GM23338 (cell line): ENCODE data around the gene CCDC175. TPM values are rescaled to one million over a fixed set of nuclear protein-coding genes. Genes with fewer than 3 reads are reported as not detected.

Source experiments
- ATAC-seq: fragments of 200-7000 bp; cut with Tn5 transposase; 3 replicates; pipeline ENCODE4 v1.9.1; 2020
- DNase-seq: peaks from one replicate; pipeline ENCODE4 v3.0.0-alpha.2; 2015; ENCODE audit warnings: low spot score
- H2AFZ ChIP-seq: fragments of 200-600 bp; sonication (generic); 2 replicates; pipeline ENCODE4 v1.8.0; 2016; ENCODE audit warnings: antibody characterized with exemption, mild to moderate bottlenecking, moderate library complexity
- H3F3A ChIP-seq: fragments of 200-600 bp; sonication (generic); replicated peaks from 2 replicates; pipeline ENCODE4 v1.8.0; 2017; ENCODE audit warnings: antibody characterized with exemption, mixed run types, low read depth
- H3K27ac ChIP-seq: fragments of 200-600 bp; sonication (generic); 2 replicates; pipeline ENCODE4 v1.6.1; 2016; ENCODE audit warnings: low read depth
- H3K27me3 ChIP-seq: fragments of 200-600 bp; sonication (generic); 2 replicates; pipeline ENCODE4 v1.8.0; 2016; ENCODE audit warnings: mild to moderate bottlenecking, mixed run types, moderate library complexity; ENCODE audit not compliant: insufficient read depth
- H3K36me3 ChIP-seq: fragments of 200-600 bp; sonication (generic); 2 replicates; pipeline ENCODE4 v1.8.0; 2016; ENCODE audit warnings: mild to moderate bottlenecking; ENCODE audit not compliant: insufficient read depth
- H3K4me1 ChIP-seq: fragments of 200-600 bp; sonication (generic); 2 replicates; pipeline ENCODE4 v1.8.0; 2016; ENCODE audit warnings: mild to moderate bottlenecking, moderate library complexity; ENCODE audit not compliant: insufficient read depth
- H3K4me2 ChIP-seq: fragments of 200-600 bp; sonication (generic); 2 replicates; pipeline ENCODE4 v1.7.1; 2017; ENCODE audit warnings: mixed run types
- H3K4me3 ChIP-seq: fragments of 200-600 bp; sonication (generic); 2 replicates; pipeline ENCODE4 v1.6.1; 2016; ENCODE audit warnings: mixed run types
- H3K79me2 ChIP-seq: fragments of 200-600 bp; sonication (generic); replicated peaks from 2 replicates; pipeline ENCODE4 v1.8.0; 2017; ENCODE audit warnings: mild to moderate bottlenecking; ENCODE audit not compliant: insufficient read depth
- H3K9me2 ChIP-seq: fragments of 200-600 bp; sonication (generic); 2 replicates; pipeline ENCODE4 v1.8.0; 2017; ENCODE audit not compliant: insufficient read depth
- H4K20me1 ChIP-seq: fragments of 200-600 bp; sonication (generic); replicated peaks from 2 replicates; pipeline ENCODE4 v1.8.0; 2017; ENCODE audit warnings: mild to moderate bottlenecking; ENCODE audit not compliant: insufficient read depth
- H3K27ac Mint-ChIP-seq: 2 replicates; pipeline ENCODE4 v1.8.0; 2020; ENCODE audit warnings: inconsistent platforms, mild to moderate bottlenecking, moderate library complexity, mixed read lengths
- H3K27me3 Mint-ChIP-seq: 3 replicates; pipeline ENCODE4 v1.8.0; 2022; ENCODE audit warnings: low read depth, mild to moderate bottlenecking, moderate library complexity, mixed read lengths, inconsistent platforms; ENCODE audit not compliant: insufficient read depth, poor library complexity
- H3K36me3 Mint-ChIP-seq: 3 replicates; pipeline ENCODE4 v1.8.0; 2021; ENCODE audit warnings: low read depth, mild to moderate bottlenecking, inconsistent platforms, moderate library complexity, mixed read lengths
- H3K4me1 Mint-ChIP-seq: 3 replicates; pipeline ENCODE4 v1.8.0; 2020; ENCODE audit warnings: mild to moderate bottlenecking, inconsistent platforms, mixed read lengths
- H3K4me3 Mint-ChIP-seq: 3 replicates; pipeline ENCODE4 v1.8.0; 2021; ENCODE audit warnings: moderate library complexity, mild to moderate bottlenecking, inconsistent platforms, mixed read lengths
- H3K9me3 Mint-ChIP-seq: 3 replicates; pipeline ENCODE4 v1.8.0; 2020; ENCODE audit warnings: moderate library complexity, mild to moderate bottlenecking, inconsistent platforms, mixed read lengths
- CREB1 ChIP-seq: fragments of 250-450 bp; sonication (Bioruptor Pico); IDR thresholded peaks from 2 replicates; pipeline ENCODE4 v1.5.0; 2020; ENCODE audit warnings: low read depth, mild to moderate bottlenecking, moderate library complexity
- CTCF ChIP-seq, 2 experiments: fragments of 200-600 bp in 1 of 2; sonication (generic) in 1 of 2; conservative IDR thresholded peaks; 2 replicates each; pipeline versions ENCODE4 v1.5.1 to v1.6.1; 2016 to 2017; ENCODE audit warnings: antibody characterized with exemption in 2 of 2, low read depth in 2 of 2, mild to moderate bottlenecking in 2 of 2, moderate library complexity in 1 of 2
- EZH2 ChIP-seq: fragments of 200-600 bp; sonication (generic); IDR thresholded peaks from one replicate; pipeline ENCODE4 v1.8.0; 2017; ENCODE audit warnings: antibody characterized with exemption, mild to moderate bottlenecking, low read depth; ENCODE audit not compliant: unreplicated experiment
- EZH2phosphoT487 ChIP-seq: fragments of 200-600 bp; sonication (generic); IDR thresholded peaks from one replicate; pipeline ENCODE4 v1.8.1; 2018; ENCODE audit warnings: antibody characterized with exemption; ENCODE audit not compliant: unreplicated experiment
- JUNB ChIP-seq: IDR thresholded peaks from one replicate; pipeline ENCODE4 v1.6.1; 2016; ENCODE audit warnings: antibody characterized with exemption; ENCODE audit not compliant: unreplicated experiment
- NANOG ChIP-seq: IDR thresholded peaks from 2 replicates; pipeline ENCODE4 v1.6.1; 2016; ENCODE audit warnings: antibody characterized with exemption, borderline replicate concordance
- POLR2AphosphoS5 ChIP-seq: IDR thresholded peaks from 2 replicates; pipeline ENCODE4 v1.6.1; 2016; ENCODE audit warnings: antibody characterized with exemption, low read depth
- STAT1 ChIP-seq: IDR thresholded peaks from one replicate; pipeline ENCODE4 v1.6.1; 2016; ENCODE audit warnings: antibody characterized with exemption; ENCODE audit not compliant: unreplicated experiment
- ZNF114 ChIP-seq: fragments of 250-450 bp; sonication (Bioruptor Pico); IDR thresholded peaks from 2 replicates; pipeline ENCODE4 v1.5.0; 2020; ENCODE audit warnings: mild to moderate bottlenecking, moderate library complexity
- ZNF331 ChIP-seq: fragments of 250-450 bp; sonication (Bioruptor Pico); IDR thresholded peaks from 2 replicates; pipeline ENCODE4 v1.5.0; 2020; ENCODE audit warnings: low read depth, mild to moderate bottlenecking, moderate library complexity
- polyA plus RNA-seq: library from polyadenylated mRNA; unstranded; fragments of >200 nt; fragmentation: Nextera tagmentation; extraction: Ambion mirVana; gene quantifications from 2 replicates; pipeline ENCODE4 v1.2.1, GENCODE V29; 2016
- total RNA-seq: library from RNA; depleted of rRNA; stranded (reverse); fragments of >200 nt; shearing (Covaris generic); gene quantifications from 2 replicates; pipeline ENCODE4 v1.2.3, GENCODE V29; 2014
- TF ChIP-seq, protein P1 (sequence below): IDR thresholded peaks from one replicate; pipeline ENCODE4 v1.6.1; 2018; ENCODE audit warnings: antibody characterized with exemption; ENCODE audit not compliant: unreplicated experiment
- TF ChIP-seq, protein P2 (sequence below): IDR thresholded peaks from 2 replicates; pipeline ENCODE4 v1.6.1; 2016; ENCODE audit warnings: antibody characterized with exemption
- TF ChIP-seq, protein P3 (sequence below): fragments of 250-450 bp; sonication (Bioruptor Pico); IDR thresholded peaks from 2 replicates; pipeline ENCODE4 v1.5.0; 2020; ENCODE audit warnings: mild to moderate bottlenecking, moderate library complexity

The CCDC175 gene
- total and polyA plus RNA-seq, 2 experiments from 2014 or later = 0.50 TPM; not detected in 1

DNA sequence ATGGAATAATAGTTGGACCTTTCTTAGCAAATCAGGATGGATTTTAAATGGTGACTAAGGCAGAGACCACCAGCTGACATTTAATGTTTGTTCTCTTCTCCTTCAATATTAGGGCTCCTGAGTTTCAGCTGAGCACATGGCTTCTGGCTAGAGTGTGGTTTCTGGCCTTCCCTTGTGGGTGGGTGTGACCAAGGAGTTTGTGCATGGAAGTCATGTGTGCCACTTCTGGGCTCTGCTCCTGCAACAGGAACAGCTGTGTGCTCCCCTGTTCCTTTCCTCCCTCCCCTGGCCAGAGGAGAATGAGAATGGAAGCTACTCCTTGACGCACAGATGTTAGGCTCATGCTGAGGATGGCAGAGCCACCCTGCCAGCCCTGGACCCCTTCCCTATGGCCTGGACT lies 44.2 kb downstream of the CCDC175 start:
- no peaks in the 10 kb centered on the region for H3K9me3 Mint-ChIP-seq
- no peaks in the 10 kb centered on the region for H3F3A ChIP-seq
- no peaks in the 10 kb centered on the region for H3K27me3 ChIP-seq
- ATAC-seq (no peak), DNase-seq (no peak)
- H3K27ac ChIP-seq = no peak overlapping the region
- H3K4me3 Mint-ChIP-seq = no peak overlapping the region
- no peaks in the 10 kb centered on the region for H3K4me1 Mint-ChIP-seq
- no peak overlapping the region for H3K4me3 ChIP-seq
- no peak overlapping the region for H2AFZ ChIP-seq
- no peaks in the 10 kb centered on the region for H3K4me1 ChIP-seq
- no peak overlapping the region for H3K27ac Mint-ChIP-seq
- no peaks in the 10 kb centered on the region for H3K79me2 ChIP-seq
- TF ChIP-seq CREB1 (CRISPR knock-in tag) (no peak), STAT1 (no peak), NANOG (no peak), ZNF114 (CRISPR knock-in tag) (no peak), EZH2 (no peak), EZH2phosphoT487 (no peak), JUNB (no peak), POLR2AphosphoS5 (no peak), CTCF (conservative IDR thresholded peaks at IDR 0.05; ENCODE audit: low read depth in 2 of 2) (no peak), ZNF331 (no peak)
- TF ChIP-seq, protein P1, sequence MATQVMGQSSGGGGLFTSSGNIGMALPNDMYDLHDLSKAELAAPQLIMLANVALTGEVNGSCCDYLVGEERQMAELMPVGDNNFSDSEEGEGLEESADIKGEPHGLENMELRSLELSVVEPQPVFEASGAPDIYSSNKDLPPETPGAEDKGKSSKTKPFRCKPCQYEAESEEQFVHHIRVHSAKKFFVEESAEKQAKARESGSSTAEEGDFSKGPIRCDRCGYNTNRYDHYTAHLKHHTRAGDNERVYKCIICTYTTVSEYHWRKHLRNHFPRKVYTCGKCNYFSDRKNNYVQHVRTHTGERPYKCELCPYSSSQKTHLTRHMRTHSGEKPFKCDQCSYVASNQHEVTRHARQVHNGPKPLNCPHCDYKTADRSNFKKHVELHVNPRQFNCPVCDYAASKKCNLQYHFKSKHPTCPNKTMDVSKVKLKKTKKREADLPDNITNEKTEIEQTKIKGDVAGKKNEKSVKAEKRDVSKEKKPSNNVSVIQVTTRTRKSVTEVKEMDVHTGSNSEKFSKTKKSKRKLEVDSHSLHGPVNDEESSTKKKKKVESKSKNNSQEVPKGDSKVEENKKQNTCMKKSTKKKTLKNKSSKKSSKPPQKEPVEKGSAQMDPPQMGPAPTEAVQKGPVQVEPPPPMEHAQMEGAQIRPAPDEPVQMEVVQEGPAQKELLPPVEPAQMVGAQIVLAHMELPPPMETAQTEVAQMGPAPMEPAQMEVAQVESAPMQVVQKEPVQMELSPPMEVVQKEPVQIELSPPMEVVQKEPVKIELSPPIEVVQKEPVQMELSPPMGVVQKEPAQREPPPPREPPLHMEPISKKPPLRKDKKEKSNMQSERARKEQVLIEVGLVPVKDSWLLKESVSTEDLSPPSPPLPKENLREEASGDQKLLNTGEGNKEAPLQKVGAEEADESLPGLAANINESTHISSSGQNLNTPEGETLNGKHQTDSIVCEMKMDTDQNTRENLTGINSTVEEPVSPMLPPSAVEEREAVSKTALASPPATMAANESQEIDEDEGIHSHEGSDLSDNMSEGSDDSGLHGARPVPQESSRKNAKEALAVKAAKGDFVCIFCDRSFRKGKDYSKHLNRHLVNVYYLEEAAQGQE = no peak
- TF ChIP-seq, protein P2, sequence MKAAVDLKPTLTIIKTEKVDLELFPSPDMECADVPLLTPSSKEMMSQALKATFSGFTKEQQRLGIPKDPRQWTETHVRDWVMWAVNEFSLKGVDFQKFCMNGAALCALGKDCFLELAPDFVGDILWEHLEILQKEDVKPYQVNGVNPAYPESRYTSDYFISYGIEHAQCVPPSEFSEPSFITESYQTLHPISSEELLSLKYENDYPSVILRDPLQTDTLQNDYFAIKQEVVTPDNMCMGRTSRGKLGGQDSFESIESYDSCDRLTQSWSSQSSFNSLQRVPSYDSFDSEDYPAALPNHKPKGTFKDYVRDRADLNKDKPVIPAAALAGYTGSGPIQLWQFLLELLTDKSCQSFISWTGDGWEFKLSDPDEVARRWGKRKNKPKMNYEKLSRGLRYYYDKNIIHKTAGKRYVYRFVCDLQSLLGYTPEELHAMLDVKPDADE = no peak
- TF ChIP-seq, protein P3, sequence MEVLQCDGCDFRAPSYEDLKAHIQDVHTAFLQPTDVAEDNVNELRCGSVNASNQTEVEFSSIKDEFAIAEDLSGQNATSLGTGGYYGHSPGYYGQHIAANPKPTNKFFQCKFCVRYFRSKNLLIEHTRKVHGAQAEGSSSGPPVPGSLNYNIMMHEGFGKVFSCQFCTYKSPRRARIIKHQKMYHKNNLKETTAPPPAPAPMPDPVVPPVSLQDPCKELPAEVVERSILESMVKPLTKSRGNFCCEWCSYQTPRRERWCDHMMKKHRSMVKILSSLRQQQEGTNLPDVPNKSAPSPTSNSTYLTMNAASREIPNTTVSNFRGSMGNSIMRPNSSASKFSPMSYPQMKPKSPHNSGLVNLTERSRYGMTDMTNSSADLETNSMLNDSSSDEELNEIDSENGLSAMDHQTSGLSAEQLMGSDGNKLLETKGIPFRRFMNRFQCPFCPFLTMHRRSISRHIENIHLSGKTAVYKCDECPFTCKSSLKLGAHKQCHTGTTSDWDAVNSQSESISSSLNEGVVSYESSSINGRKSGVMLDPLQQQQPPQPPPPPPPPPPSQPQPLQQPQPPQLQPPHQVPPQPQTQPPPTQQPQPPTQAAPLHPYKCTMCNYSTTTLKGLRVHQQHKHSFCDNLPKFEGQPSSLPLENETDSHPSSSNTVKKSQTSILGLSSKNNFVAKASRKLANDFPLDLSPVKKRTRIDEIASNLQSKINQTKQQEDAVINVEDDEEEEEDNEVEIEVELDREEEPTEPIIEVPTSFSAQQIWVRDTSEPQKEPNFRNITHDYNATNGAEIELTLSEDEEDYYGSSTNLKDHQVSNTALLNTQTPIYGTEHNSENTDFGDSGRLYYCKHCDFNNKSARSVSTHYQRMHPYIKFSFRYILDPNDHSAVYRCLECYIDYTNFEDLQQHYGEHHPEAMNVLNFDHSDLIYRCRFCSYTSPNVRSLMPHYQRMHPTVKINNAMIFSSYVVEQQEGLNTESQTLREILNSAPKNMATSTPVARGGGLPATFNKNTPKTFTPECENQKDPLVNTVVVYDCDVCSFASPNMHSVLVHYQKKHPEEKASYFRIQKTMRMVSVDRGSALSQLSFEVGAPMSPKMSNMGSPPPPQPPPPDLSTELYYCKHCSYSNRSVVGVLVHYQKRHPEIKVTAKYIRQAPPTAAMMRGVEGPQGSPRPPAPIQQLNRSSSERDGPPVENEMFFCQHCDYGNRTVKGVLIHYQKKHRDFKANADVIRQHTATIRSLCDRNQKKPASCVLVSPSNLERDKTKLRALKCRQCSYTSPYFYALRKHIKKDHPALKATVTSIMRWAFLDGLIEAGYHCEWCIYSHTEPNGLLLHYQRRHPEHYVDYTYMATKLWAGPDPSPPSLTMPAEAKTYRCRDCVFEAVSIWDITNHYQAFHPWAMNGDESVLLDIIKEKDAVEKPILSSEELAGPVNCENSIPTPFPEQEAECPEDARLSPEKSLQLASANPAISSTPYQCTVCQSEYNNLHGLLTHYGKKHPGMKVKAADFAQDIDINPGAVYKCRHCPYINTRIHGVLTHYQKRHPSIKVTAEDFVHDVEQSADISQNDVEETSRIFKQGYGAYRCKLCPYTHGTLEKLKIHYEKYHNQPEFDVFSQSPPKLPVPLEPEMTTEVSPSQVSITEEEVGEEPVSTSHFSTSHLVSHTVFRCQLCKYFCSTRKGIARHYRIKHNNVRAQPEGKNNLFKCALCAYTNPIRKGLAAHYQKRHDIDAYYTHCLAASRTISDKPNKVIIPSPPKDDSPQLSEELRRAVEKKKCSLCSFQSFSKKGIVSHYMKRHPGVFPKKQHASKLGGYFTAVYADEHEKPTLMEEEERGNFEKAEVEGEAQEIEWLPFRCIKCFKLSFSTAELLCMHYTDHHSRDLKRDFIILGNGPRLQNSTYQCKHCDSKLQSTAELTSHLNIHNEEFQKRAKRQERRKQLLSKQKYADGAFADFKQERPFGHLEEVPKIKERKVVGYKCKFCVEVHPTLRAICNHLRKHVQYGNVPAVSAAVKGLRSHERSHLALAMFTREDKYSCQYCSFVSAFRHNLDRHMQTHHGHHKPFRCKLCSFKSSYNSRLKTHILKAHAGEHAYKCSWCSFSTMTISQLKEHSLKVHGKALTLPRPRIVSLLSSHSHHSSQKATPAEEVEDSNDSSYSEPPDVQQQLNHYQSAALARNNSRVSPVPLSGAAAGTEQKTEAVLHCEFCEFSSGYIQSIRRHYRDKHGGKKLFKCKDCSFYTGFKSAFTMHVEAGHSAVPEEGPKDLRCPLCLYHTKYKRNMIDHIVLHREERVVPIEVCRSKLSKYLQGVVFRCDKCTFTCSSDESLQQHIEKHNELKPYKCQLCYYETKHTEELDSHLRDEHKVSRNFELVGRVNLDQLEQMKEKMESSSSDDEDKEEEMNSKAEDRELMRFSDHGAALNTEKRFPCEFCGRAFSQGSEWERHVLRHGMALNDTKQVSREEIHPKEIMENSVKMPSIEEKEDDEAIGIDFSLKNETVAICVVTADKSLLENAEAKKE (CRISPR knock-in tag) = no peak
- H3K9me2 ChIP-seq = no peaks in the 10 kb centered on the region
- H3K36me3 ChIP-seq = no peaks in the 10 kb centered on the region
- no peaks in the 10 kb centered on the region for H3K36me3 Mint-ChIP-seq
- H3K4me2 ChIP-seq = no peak overlapping the region
- H4K20me1 ChIP-seq = no peaks in the 10 kb centered on the region
- H3K27me3 Mint-ChIP-seq = no peaks in the 10 kb centered on the region
